ENCODE measurements around the gene NGLY1.

DNA sequence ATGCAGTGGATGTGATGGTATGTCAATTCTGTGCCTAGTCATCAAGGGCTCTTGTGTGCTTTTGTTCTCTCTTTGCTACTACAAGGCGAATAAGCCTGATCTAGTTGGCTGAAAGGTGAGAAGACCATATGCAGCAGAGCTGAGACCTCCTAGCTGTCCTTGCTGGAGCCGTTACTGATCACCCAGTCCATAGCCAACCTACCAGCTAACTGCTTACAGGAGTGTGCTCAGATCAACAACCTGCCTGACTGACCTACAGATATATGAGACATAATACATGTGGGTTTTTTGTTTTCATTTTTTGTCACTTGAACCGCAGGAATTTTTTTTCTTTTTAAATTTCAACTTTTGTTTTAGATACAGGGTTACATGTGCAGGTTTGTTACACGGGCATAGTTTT, 29.4 kb upstream of the NGLY1 start:
- TF ChIP-seq TAF1 (IDR thresholded peaks at IDR 0.05; ENCODE audit: low read depth, low read length) (no peak), POLR2A (IDR thresholded peaks at IDR 0.05; ENCODE audit: low read depth, low read length) (no peak)

Measured in GM12891 (cell line).